Heart left ventricle (tissue), 16 donors: ENCODE data around the gene BIN1. TPM values are rescaled to one million over a fixed set of nuclear protein-coding genes. Genes with fewer than 3 reads are reported as not detected.

ENCODE experiments used
- ATAC-seq, 4 donors: fragments of 200-7000 bp; cut with Tn5 transposase; one replicate each; pipeline ENCODE4 v1.9.1; 2020 to 2022; ENCODE audit warnings: moderate library complexity in 4 of 4, mild to moderate bottlenecking in 3 of 4, moderate number of reproducible peaks in 1 of 4
- DNase-seq, 5 donors: peaks; one replicate each; pipeline ENCODE4 v3.0.0-alpha.2; 2020
- H3K27ac ChIP-seq, 12 donors: fragments of 200-600 bp; sonication (generic) in 4 of 12; one replicate each; pipeline versions ENCODE4 v1.5.0 to v1.8.0; 2016 to 2022; ENCODE audit warnings: mild to moderate bottlenecking in 2 of 12
- H3K27me3 ChIP-seq, 9 donors: fragments of 200-600 bp; sonication (generic) in 2 of 9; one replicate each; pipeline versions ENCODE4 v1.5.1 to v1.8.0; 2016 to 2022; ENCODE audit warnings: mild to moderate bottlenecking in 3 of 9
- H3K36me3 ChIP-seq, 9 donors: fragments of 200-600 bp; sonication (generic) in 2 of 9; one replicate each; pipeline versions ENCODE4 v1.5.0 to v1.8.0; 2018 to 2022; ENCODE audit warnings: mild to moderate bottlenecking in 2 of 9
- H3K4me1 ChIP-seq, 12 donors: fragments of 200-600 bp; sonication (generic) in 4 of 12; one replicate each; pipeline versions ENCODE4 v1.5.0 to v1.8.0; 2016 to 2022; ENCODE audit warnings: mild to moderate bottlenecking in 3 of 12
- H3K4me3 ChIP-seq, 12 donors: fragments of 200-600 bp; sonication (generic) in 4 of 12; one replicate each; pipeline versions ENCODE4 v1.5.0 to v1.8.0; 2017 to 2022; ENCODE audit warnings: mild to moderate bottlenecking in 9 of 12, moderate library complexity in 4 of 12
- H3K9me3 ChIP-seq, 12 donors: fragments of 200-600 bp; sonication (generic) in 4 of 12; one replicate each; pipeline versions ENCODE4 v1.5.0 to v1.8.0; 2016 to 2022; ENCODE audit warnings: mild to moderate bottlenecking in 1 of 12
- POLR2A ChIP-seq, 2 donors: fragments of 450-650 bp; IDR thresholded peaks; one replicate each; pipeline ENCODE4 v1.6.1; 2017; ENCODE audit warnings: antibody characterized with exemption in 2 of 2, mild to moderate bottlenecking in 2 of 2, moderate library complexity in 2 of 2
- WGBS, 4 donors: extraction: QIAGEN DNeasy Blood & Tissue Kit in 2 of 4; methylation state at CpG; one replicate each; pipeline versions ENCODE4 v1.1.5 to v1.1.7; 2013 to 2018; 5-methylcytosine and 5-hydroxymethylcytosine counted together
- intact Hi-C, 10 donors: fragments of 100-400 bp; cut with DNase I; formaldehyde crosslinking; loops; one replicate each; pipeline versions ENCODE4 v1.11.1 to v1.14.2; 2022
- polyA plus RNA-seq, 2 donors: library from polyadenylated mRNA; stranded (reverse); fragments of 200-250 nt; gene quantifications; one replicate each; pipeline ENCODE4 v1.2.3, GENCODE V29; 2013
- total RNA-seq, 9 donors: library from RNA; depleted of rRNA in 2 of 9; stranded (reverse); fragments of >200 nt in 2 of 9; fragmentation: NEBNext Ultra II Directional in 3 of 9; extraction: Animal tissue kit (Norgen Biotek cat#: 25700) in 3 of 9; gene quantifications; one replicate each; pipeline versions ENCODE4 v1.1.0 to v1.2.4, GENCODE V29; 2016 to 2023
- TF ChIP-seq, protein P1 (sequence below), 12 donors: fragments of 200-600 bp; sonication (generic) in 4 of 12; IDR thresholded peaks; one replicate each; pipeline versions ENCODE4 v1.5.0 to v1.8.0; 2018 to 2022; ENCODE audit warnings: antibody characterized with exemption in 12 of 12, mild to moderate bottlenecking in 5 of 12
- donor health status: ischemic (EF 13 %, LVEDD 7.1; RV severe dilation, severe dysfunction).
- donor health status: healthy with polysubstance abuse.
- donor health status: DM: no; HTN: yes; CAD: no.
- donor health status: DM: no; HTN: no; CAD: no.
- donor health status: ischemic (EF 25% LVEDD 6.9; RV normal size, moderate dysfunction).
- donor health status: ischemic (EF 25% LVEDD 5.7; RV mildly dilated, moderate dysfunction).
- donor health status: healthy.
- donor health status: DM: yes; HTN: yes; CAD: no.
- donor health status: ischemic (EF 35%, LVEDD 5.7; RV mildly dilated, moderate dysfunction).
- donor health status: nonischemic (EF 11% LVEDD 7.7; RV severe dilation, severe dysfunction).
- donor health status: DM: yes; HTN: yes; CAD: no.
- donor health status: PGD.
- donor health status: ischemic (EF 29% LVEDD 5.4; RV normal size, mild dysfunction).
- donor health status: nonischemic (EF 23%, LVEDD 6.1; RV moderate dilation, normal function).

Gene BIN1
- total and polyA plus RNA-seq, 11 donors: 4.3 to 22.2 (median 15.6) TPM

GRCh38 chr2:127007652-127008051 lies 99.3 kb downstream of the BIN1 start:
- intact Hi-C loops: no loop called here

DNA sequence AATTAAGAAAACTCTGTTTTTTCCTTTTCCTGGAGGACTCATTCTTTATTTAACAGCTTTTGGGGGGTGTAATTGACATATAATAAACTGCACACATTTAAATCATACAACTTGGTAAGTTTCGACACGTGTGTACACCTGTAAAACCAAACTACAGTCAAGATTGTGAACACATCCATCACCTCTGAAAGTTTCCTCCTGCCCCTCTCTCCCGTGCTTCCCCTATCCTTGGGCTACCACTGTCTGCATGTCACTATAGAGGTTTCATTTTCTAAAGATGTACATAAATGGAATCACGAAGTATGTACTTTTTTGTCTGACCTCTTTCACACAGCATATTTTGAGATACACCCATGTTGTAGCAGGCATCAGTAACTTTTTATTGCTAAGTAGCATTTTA lies 100.0 kb downstream of the BIN1 start:
- no peak overlapping the region for H3K4me3 ChIP-seq
- no peak for DNase-seq
- H3K9me3 ChIP-seq: no peaks in the 10 kb centered on the region
- intact Hi-C loops: no loop called here
- TF ChIP-seq POLR2A (IDR thresholded peaks at IDR 0.05): no peak
- TF ChIP-seq, protein P1, sequence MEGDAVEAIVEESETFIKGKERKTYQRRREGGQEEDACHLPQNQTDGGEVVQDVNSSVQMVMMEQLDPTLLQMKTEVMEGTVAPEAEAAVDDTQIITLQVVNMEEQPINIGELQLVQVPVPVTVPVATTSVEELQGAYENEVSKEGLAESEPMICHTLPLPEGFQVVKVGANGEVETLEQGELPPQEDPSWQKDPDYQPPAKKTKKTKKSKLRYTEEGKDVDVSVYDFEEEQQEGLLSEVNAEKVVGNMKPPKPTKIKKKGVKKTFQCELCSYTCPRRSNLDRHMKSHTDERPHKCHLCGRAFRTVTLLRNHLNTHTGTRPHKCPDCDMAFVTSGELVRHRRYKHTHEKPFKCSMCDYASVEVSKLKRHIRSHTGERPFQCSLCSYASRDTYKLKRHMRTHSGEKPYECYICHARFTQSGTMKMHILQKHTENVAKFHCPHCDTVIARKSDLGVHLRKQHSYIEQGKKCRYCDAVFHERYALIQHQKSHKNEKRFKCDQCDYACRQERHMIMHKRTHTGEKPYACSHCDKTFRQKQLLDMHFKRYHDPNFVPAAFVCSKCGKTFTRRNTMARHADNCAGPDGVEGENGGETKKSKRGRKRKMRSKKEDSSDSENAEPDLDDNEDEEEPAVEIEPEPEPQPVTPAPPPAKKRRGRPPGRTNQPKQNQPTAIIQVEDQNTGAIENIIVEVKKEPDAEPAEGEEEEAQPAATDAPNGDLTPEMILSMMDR (IDR thresholded peaks at IDR 0.05): no peak
- H3K36me3 ChIP-seq: no peaks in the 10 kb centered on the region
- peaks cover 0 to 15% (median 5%) of the 10 kb centered on the region in 9 donors for H3K27me3 ChIP-seq
- no peak overlapping the region for H3K27ac ChIP-seq
- no peaks in the 10 kb centered on the region for H3K4me1 ChIP-seq
- no peak for ATAC-seq
- WGBS, 4 donors: 84 to 89% (median 87%) methylated on average over 4 of the region's 4 CpGs

More at GRCh38 chr2:127007652-127008051, 99.3 kb downstream of the BIN1 start:
- H3K9me3 ChIP-seq: no peaks in the 10 kb centered on the region
- no peak overlapping the region for H3K4me3 ChIP-seq
- peaks cover 0 to 22% (median 5%) of the 10 kb centered on the region in 9 donors for H3K27me3 ChIP-seq
- ATAC-seq: no peak
- H3K4me1 ChIP-seq: no peaks in the 10 kb centered on the region
- DNase-seq: no peak
- no peak overlapping the region for H3K27ac ChIP-seq
- no peak for TF ChIP-seq POLR2A (IDR thresholded peaks at IDR 0.05)
- TF ChIP-seq, protein P1 (IDR thresholded peaks at IDR 0.05): no peak
- no peaks in the 10 kb centered on the region for H3K36me3 ChIP-seq
- WGBS, 4 donors: 74 to 82% (median 81%) methylated on average over 3 of the region's 3 CpGs

- Histone ChIP-seq H3K27me3 (peaks cover 0 to 9% (median 0%) of the 10 kb centered on the region in 9 donors), H3K9me3 (no peaks in the 10 kb centered on the region), H3K36me3 (no peaks in the 10 kb centered on the region), H3K27ac (no peak overlapping the region), H3K4me3 (no peak overlapping the region), H3K4me1 (no peaks in the 10 kb centered on the region)
- no peak for ATAC-seq
- TF ChIP-seq, protein P1 (IDR thresholded peaks at IDR 0.05): no peak
- TF ChIP-seq POLR2A (IDR thresholded peaks at IDR 0.05): no peak
- intact Hi-C loops: no loop called here
- whole genome bisulfite sequencing, 4 donors: 78 to 86% (median 83%) methylated on average over 6 of the region's 6 CpGs
- DNase-seq: no peak
Observed at GRCh38 chr2:127004893-127005600, 101.9 kb downstream of the BIN1 start.

GRCh38 chr2:127003070-127003800 lies 103.7 kb downstream of the BIN1 start:
- WGBS, 4 donors: 75 to 82% (median 78%) methylated on average over 9 of the region's 9 CpGs
- intact Hi-C loops: no loop called here
- ATAC-seq (no peak), DNase-seq (no peak)
- Histone ChIP-seq H3K36me3 (no peaks in the 10 kb centered on the region), H3K4me1 (no peaks in the 10 kb centered on the region), H3K27me3 (no peaks in the 10 kb centered on the region), H3K27ac (no peak overlapping the region), H3K4me3 (no peak overlapping the region), H3K9me3 (no peaks in the 10 kb centered on the region)
- TF ChIP-seq, protein P1 (IDR thresholded peaks at IDR 0.05): no peak
- TF ChIP-seq POLR2A (IDR thresholded peaks at IDR 0.05): no peak
